ENCODE data around the gene BANP.

- TF ChIP-seq EZH2phosphoT487 (IDR thresholded peaks at IDR 0.05; ENCODE audit: insufficient read depth, low read depth), result no peak
- no peak for TF ChIP-seq EZH2 (IDR thresholded peaks at IDR 0.05; ENCODE audit: insufficient read depth, poor library complexity, severe bottlenecking)
Observed at GRCh38 chr16:87942680-87943079, 8.6 kb upstream of the BANP start.

All from GM23248 (cell line).